ENCODE data around the gene SPP1.

Gene SPP1

GRCh38 chr4:87943660-87944149 lies 31.8 kb upstream of the SPP1 start:
- no peak overlapping the region for H3K4me3 Mint-ChIP-seq
- H3K9me3 Mint-ChIP-seq, result no peaks in the 10 kb centered on the region
- H3K36me3 Mint-ChIP-seq (ENCODE audit: low read depth), result no peaks in the 10 kb centered on the region
- no peak for DNase-seq (ENCODE audit: low spot score)
- no peaks in the 10 kb centered on the region for H3K4me1 Mint-ChIP-seq (ENCODE audit: low read depth)
- H3K27ac Mint-ChIP-seq, result no peak overlapping the region
- peaks cover 17% of the 10 kb centered on the region for H3K27me3 Mint-ChIP-seq (ENCODE audit: low read depth)

- H3K27ac Mint-ChIP-seq, result no peak overlapping the region
- H3K9me3 Mint-ChIP-seq, result no peaks in the 10 kb centered on the region
- no peak for DNase-seq (ENCODE audit: low spot score)
- no peaks in the 10 kb centered on the region for H3K36me3 Mint-ChIP-seq (ENCODE audit: low read depth)
- no peaks in the 10 kb centered on the region for H3K4me1 Mint-ChIP-seq (ENCODE audit: low read depth)
- peaks cover 20% of the 10 kb centered on the region for H3K27me3 Mint-ChIP-seq (ENCODE audit: low read depth)
- no peak overlapping the region for H3K4me3 Mint-ChIP-seq
Observed at GRCh38 chr4:87944967-87945366, 30.5 kb upstream of the SPP1 start.

- Mint-ChIP-seq H3K27ac (no peak overlapping the region), H3K27me3 (ENCODE audit: low read depth) (peaks cover 20% of the 10 kb centered on the region), H3K9me3 (no peaks in the 10 kb centered on the region), H3K36me3 (ENCODE audit: low read depth) (no peaks in the 10 kb centered on the region), H3K4me1 (ENCODE audit: low read depth) (no peaks in the 10 kb centered on the region), H3K4me3 (no peak overlapping the region)
- no peak for DNase-seq (ENCODE audit: low spot score)
Observed at GRCh38 chr4:87946766-87947165, 28.7 kb upstream of the SPP1 start.

GRCh38 chr4:87947381-87948160 lies 27.9 kb upstream of the SPP1 start:
- H3K9me3 Mint-ChIP-seq, result no peaks in the 10 kb centered on the region
- no peaks in the 10 kb centered on the region for H3K36me3 Mint-ChIP-seq (ENCODE audit: low read depth)
- H3K27me3 Mint-ChIP-seq (ENCODE audit: low read depth), result peaks cover 24% of the 10 kb centered on the region

GRCh38 chr4:87949961-87950360 lies 25.6 kb upstream of the SPP1 start:
- H3K4me1 Mint-ChIP-seq (ENCODE audit: low read depth), result no peaks in the 10 kb centered on the region
- H3K27ac Mint-ChIP-seq, result no peak overlapping the region
- H3K36me3 Mint-ChIP-seq (ENCODE audit: low read depth), result no peaks in the 10 kb centered on the region
- no peak overlapping the region for H3K4me3 Mint-ChIP-seq
- peaks cover 19% of the 10 kb centered on the region for H3K27me3 Mint-ChIP-seq (ENCODE audit: low read depth)
- H3K9me3 Mint-ChIP-seq, result no peaks in the 10 kb centered on the region
- no peak for DNase-seq (ENCODE audit: low spot score)

More at GRCh38 chr4:87947381-87948160, 27.9 kb upstream of the SPP1 start:
- Mint-ChIP-seq H3K4me3 (no peak overlapping the region), H3K27ac (no peak overlapping the region), H3K4me1 (ENCODE audit: low read depth) (no peaks in the 10 kb centered on the region)
- no peak for DNase-seq (ENCODE audit: low spot score)

GRCh38 chr4:87950493-87950892 lies 25.0 kb upstream of the SPP1 start:
- no peak overlapping the region for H3K27ac Mint-ChIP-seq
- H3K4me1 Mint-ChIP-seq (ENCODE audit: low read depth), result no peaks in the 10 kb centered on the region
- no peak for DNase-seq (ENCODE audit: low spot score)
- H3K4me3 Mint-ChIP-seq, result no peak overlapping the region
- no peaks in the 10 kb centered on the region for H3K9me3 Mint-ChIP-seq
- peaks cover 22% of the 10 kb centered on the region for H3K27me3 Mint-ChIP-seq (ENCODE audit: low read depth)
- no peaks in the 10 kb centered on the region for H3K36me3 Mint-ChIP-seq (ENCODE audit: low read depth)

- Mint-ChIP-seq H3K4me3 (no peak overlapping the region), H3K27me3 (ENCODE audit: low read depth) (peaks cover 26% of the 10 kb centered on the region), H3K27ac (no peak overlapping the region), H3K36me3 (ENCODE audit: low read depth) (no peaks in the 10 kb centered on the region), H3K9me3 (no peaks in the 10 kb centered on the region), H3K4me1 (ENCODE audit: low read depth) (no peaks in the 10 kb centered on the region)
- DNase-seq (ENCODE audit: low spot score), result no peak
Observed at GRCh38 chr4:87950936-87951511, 24.5 kb upstream of the SPP1 start.

GRCh38 chr4:87953826-87954225 lies 21.7 kb upstream of the SPP1 start:
- DNase-seq (ENCODE audit: low spot score), result no peak
- no peak overlapping the region for H3K27ac Mint-ChIP-seq
- H3K4me3 Mint-ChIP-seq, result no peak overlapping the region
- no peaks in the 10 kb centered on the region for H3K9me3 Mint-ChIP-seq
- no peaks in the 10 kb centered on the region for H3K36me3 Mint-ChIP-seq (ENCODE audit: low read depth)
- no peaks in the 10 kb centered on the region for H3K4me1 Mint-ChIP-seq (ENCODE audit: low read depth)
- H3K27me3 Mint-ChIP-seq (ENCODE audit: low read depth), result peaks cover 22% of the 10 kb centered on the region

GRCh38 chr4:87956501-87956900 lies 19.0 kb upstream of the SPP1 start:
- no peak overlapping the region for H3K4me3 Mint-ChIP-seq
- DNase-seq (ENCODE audit: low spot score), result no peak
- H3K4me1 Mint-ChIP-seq (ENCODE audit: low read depth), result no peaks in the 10 kb centered on the region
- no peaks in the 10 kb centered on the region for H3K36me3 Mint-ChIP-seq (ENCODE audit: low read depth)
- no peaks in the 10 kb centered on the region for H3K9me3 Mint-ChIP-seq
- H3K27ac Mint-ChIP-seq, result no peak overlapping the region
- peaks cover 23% of the 10 kb centered on the region for H3K27me3 Mint-ChIP-seq (ENCODE audit: low read depth)

GRCh38 chr4:87957061-87957460 lies 18.5 kb upstream of the SPP1 start:
- Mint-ChIP-seq H3K4me3 (no peak overlapping the region), H3K27ac (no peak overlapping the region), H3K27me3 (ENCODE audit: low read depth) (peaks cover 18% of the 10 kb centered on the region)

GRCh38 chr4:87961993-87962392 lies 13.5 kb upstream of the SPP1 start:
- peaks cover 13% of the 10 kb centered on the region for H3K27me3 Mint-ChIP-seq (ENCODE audit: low read depth)
- H3K4me3 Mint-ChIP-seq, result no peak overlapping the region
- H3K36me3 Mint-ChIP-seq (ENCODE audit: low read depth), result no peaks in the 10 kb centered on the region
- DNase-seq (ENCODE audit: low spot score), result no peak
- no peaks in the 10 kb centered on the region for H3K4me1 Mint-ChIP-seq (ENCODE audit: low read depth)
- no peaks in the 10 kb centered on the region for H3K9me3 Mint-ChIP-seq
- H3K27ac Mint-ChIP-seq, result no peak overlapping the region

More at GRCh38 chr4:87957061-87957460, 18.5 kb upstream of the SPP1 start:
- no peaks in the 10 kb centered on the region for H3K9me3 Mint-ChIP-seq
- DNase-seq (ENCODE audit: low spot score), result no peak
- no peaks in the 10 kb centered on the region for H3K36me3 Mint-ChIP-seq (ENCODE audit: low read depth)
- no peaks in the 10 kb centered on the region for H3K4me1 Mint-ChIP-seq (ENCODE audit: low read depth)

GRCh38 chr4:87962398-87963146 lies 12.9 kb upstream of the SPP1 start:
- Mint-ChIP-seq H3K4me3 (no peak overlapping the region), H3K36me3 (ENCODE audit: low read depth) (no peaks in the 10 kb centered on the region), H3K4me1 (ENCODE audit: low read depth) (no peaks in the 10 kb centered on the region), H3K27ac (no peak overlapping the region), H3K27me3 (ENCODE audit: low read depth) (peaks cover 18% of the 10 kb centered on the region), H3K9me3 (no peaks in the 10 kb centered on the region)
- DNase-seq (ENCODE audit: low spot score), result no peak

GRCh38 chr4:87965501-87965975 lies 10.0 kb upstream of the SPP1 start:
- no peaks in the 10 kb centered on the region for H3K36me3 Mint-ChIP-seq (ENCODE audit: low read depth)
- peaks cover 36% of the 10 kb centered on the region for H3K27me3 Mint-ChIP-seq (ENCODE audit: low read depth)
- no peaks in the 10 kb centered on the region for H3K4me1 Mint-ChIP-seq (ENCODE audit: low read depth)
- H3K27ac Mint-ChIP-seq, result no peak overlapping the region
- DNase-seq (ENCODE audit: low spot score), result no peak
- no peak overlapping the region for H3K4me3 Mint-ChIP-seq
- H3K9me3 Mint-ChIP-seq, result no peaks in the 10 kb centered on the region

GRCh38 chr4:87966095-87966496 lies 9.4 kb upstream of the SPP1 start:
- no peaks in the 10 kb centered on the region for H3K9me3 Mint-ChIP-seq
- peaks cover 37% of the 10 kb centered on the region for H3K27me3 Mint-ChIP-seq (ENCODE audit: low read depth)
- no peaks in the 10 kb centered on the region for H3K4me1 Mint-ChIP-seq (ENCODE audit: low read depth)
- H3K4me3 Mint-ChIP-seq, result no peak overlapping the region
- H3K36me3 Mint-ChIP-seq (ENCODE audit: low read depth), result no peaks in the 10 kb centered on the region
- no peak overlapping the region for H3K27ac Mint-ChIP-seq
- DNase-seq (ENCODE audit: low spot score), result no peak
